GM19023 (cell line): ENCODE results near the gene CDK2AP2.
"Not testable (repeated sequence)": the region's sequence is repeated elsewhere in the genome, so short reads cannot be mapped to it uniquely, and the experiment has no call there.

Experiments
- ATAC-seq: cut with Tn5 transposase; IDR thresholded peaks from one replicate; pipeline ENCODE4 v1.9.1; 2021; ENCODE audit warnings: mild to moderate bottlenecking, moderate library complexity; ENCODE audit not compliant: unreplicated experiment

The CDK2AP2 gene

GRCh38 chr11:67491276-67492068 lies 16.5 kb downstream of the CDK2AP2 start:
- no peak for ATAC-seq

- ATAC-seq, result no peak
Measured at GRCh38 chr11:67490727-67491065, 17.3 kb downstream of the CDK2AP2 start.

GRCh38 chr11:67489885-67490726 lies 17.9 kb downstream of the CDK2AP2 start:
- ATAC-seq, result no peak

- no peak for ATAC-seq
Measured at GRCh38 chr11:67489203-67489884, 18.6 kb downstream of the CDK2AP2 start.

DNA sequence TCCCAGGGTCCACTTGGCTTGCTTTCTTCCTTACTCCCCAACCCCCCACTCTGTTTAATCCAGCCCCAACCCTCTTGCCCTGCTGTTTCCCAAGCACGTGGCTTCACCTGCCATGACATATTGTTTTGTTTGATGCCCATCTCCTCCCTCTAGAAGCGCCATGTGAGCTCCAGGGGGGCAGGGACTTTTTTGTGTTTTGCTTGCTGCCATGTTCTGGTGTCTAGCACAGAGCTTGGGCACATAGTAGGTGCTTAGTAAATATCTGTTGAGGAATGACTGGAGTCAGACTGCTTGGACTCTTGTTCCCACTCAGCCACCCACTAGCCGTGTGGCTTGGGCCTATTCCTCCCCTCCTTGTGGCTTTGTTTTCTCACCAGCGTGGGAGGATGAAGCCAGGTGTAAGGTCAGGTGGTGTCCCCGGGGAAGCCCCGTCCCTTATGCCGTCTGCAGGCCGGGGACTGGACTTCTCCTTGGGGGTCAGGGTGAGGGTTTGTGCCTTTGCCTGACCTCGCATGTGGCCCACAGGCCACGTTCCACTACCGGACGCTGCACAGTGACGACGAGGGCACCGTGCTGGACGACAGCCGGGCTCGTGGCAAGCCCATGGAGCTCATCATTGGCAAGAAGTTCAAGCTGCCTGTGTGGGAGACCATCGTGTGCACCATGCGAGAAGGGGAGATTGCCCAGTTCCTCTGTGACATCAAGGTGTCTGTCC lies 21.3 kb downstream of the CDK2AP2 start:
- ATAC-seq, result no peak

DNA sequence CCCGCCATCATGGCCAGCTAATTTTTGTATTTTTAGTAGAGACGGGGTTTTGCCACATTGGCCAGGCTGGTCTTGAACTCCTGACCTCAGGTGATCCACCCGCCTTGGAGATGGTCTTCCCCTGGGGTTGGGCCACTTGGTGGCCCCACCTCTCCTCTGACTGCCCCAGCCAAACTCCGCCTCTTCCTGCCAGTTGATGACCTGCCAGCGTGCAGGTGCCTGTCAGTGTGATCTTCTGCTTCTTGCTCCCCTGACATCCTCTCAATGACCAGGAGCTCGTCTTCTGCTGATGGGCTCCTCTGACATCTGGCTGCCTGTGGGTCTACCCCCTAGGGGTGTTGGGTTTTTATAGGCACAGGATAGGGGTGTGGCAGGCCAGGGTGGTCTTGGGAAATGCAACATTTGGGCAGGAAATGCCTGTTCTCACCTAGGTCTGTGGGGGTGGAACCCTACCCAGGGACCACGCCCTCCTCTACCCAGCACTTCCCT lies 22.0 kb downstream of the CDK2AP2 start:
- not testable (repeated sequence) for ATAC-seq

- ATAC-seq, result no peak
Measured at GRCh38 chr11:67484847-67485311, 23.1 kb downstream of the CDK2AP2 start.

DNA sequence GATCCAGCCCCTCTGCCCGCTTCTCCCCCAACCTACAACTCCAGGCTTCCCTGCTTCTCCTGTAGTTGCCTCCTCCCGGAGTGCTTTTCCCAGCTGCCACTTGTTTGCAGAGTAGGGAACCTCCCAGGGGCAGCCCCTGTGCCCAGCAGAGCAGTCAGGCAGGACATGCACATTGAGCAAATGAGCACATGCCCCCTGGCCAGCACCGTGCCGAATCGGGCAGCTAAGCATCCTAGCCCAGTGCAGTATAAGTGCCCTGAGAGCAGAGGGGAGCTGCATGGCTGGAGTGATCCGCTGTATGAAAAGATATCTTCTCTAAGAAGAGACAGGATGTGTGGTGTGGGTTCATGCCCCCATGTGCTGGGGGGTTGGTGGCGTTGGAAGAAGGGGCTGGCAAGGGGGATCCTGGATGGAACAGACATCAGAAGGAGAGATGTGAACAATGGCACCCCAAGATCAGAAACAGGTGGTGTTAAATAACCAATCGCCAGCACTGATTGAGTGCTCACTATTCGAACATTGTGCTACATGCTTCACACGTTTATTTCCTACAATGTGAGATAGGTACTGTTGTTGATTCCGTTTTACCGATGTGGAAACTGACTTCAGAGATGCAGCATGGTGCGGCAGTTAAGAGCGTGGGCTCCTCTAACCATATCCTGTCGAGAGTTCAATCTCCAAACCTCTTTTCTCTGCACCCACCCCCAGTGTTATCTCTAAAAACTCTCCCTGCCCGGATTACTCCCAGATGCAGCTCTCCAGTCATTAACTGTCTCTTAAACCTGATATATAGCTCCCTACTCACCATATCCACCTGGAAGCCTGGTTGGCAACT lies 23.9 kb downstream of the CDK2AP2 start:
- no peak for ATAC-seq

DNA sequence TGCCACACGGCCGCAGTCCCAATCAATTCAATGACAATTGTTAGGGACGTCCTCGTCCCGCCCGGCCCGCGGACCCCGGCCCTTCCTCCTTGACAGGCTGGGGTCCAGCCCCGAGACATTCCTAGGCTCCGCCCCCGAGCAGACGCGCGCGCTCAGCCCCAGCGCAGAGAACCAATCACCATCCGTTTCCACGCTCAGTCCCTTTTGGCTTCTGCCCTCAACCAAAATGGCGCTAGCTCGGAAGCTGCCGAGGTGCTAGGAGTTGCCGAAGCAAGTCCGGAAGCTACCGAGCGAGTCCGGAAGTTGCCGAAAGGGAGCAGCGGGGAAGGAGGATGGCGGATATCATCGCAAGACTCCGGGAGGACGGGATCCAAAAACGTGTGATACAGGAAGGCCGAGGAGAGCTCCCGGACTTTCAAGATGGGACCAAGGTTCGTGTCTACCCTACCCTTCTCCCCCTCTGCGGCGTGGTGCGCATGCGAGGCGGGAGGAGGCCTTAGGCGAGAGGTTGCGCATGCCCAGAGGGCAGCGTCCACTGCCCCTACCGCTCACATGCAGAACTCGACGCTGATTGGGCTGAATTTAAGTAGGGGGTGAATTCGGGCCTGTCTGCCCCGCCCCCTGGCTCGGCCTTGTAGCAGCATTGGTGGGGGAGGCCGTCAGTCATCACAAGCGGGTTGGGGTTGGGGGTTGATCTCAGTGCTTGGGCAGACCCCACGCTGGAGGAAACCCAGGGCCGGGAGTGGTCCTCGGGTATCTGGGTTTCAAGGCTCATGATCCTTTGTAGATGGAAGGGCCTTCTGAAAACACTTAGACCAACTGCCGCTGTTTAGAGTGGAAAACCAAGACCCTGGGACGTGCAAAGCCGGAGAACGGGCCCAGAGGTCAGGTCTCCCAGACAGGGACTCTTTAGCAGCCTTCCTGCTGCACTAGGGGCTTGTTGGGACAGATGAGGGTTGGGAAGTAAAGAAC lies 24.8 kb downstream of the CDK2AP2 start, which contains the start of gene AIP:
Gene AIP (plus strand): TSS at position 200 of the 972 bp plus-strand sequence. CDS start 133 bp downstream, at position 333.
- peak; percentile 70 for ATAC-seq

GRCh38 chr11:67482275-67482826 lies 25.6 kb downstream of the CDK2AP2 start:
- no peak for ATAC-seq

DNA sequence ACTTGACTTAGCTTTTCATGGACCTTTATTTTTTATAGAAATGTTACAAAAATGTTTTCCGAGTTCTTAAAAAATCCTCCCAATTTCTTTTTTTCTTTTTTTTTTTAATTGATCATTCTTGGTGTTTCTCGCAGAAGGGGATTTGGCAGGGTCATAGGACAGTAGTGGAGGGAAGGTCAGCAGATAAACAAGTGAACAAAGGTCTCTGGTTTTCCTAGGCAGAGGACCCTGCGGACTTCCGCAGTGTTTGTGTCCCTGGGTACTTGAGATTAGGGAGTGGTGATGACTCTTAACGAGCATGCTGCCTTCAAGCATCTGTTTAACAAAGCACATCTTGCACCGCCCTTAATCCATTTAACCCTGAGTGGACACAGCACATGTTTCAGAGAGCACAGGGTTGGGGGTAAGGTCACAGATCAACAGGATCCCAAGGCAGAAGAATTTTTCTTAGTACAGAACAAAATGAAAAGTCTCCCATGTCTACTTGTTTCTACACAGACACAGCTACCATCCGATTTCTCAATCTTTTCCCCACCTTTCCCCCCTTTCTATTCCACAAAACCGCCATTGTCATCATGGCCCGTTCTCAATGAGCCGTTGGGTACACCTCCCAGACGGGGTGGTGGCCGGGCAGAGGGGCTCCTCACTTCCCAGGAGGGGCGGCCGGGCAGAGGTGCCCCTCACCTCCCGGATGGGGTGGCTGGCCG lies 30.5 kb downstream of the CDK2AP2 start:
- ATAC-seq, result not testable (repeated sequence)

GRCh38 chr11:67476692-67477091 lies 31.3 kb downstream of the CDK2AP2 start:
- ATAC-seq, result not testable (repeated sequence)

DNA sequence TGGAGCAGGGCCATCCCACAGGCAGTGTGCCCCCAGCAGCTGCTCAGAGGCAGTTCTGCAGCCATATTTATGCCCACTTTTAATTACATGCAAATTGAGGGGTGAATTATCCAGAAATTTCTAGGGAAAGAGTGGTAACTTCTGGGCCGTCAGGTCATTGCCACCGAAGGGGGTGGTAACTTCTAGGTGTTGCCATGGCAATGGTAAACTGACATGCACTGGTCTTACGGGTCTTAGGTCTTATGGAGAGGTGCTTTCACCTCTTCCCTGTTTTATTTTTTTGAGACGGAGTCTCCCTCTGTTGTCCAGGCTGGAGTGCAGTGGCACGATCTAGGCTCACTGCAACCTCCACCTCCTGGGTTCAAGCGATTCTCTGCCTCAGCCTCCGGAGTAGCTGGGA lies 35.1 kb downstream of the CDK2AP2 start:
- no peak for ATAC-seq

GRCh38 chr11:67470337-67471002 lies 37.5 kb downstream of the CDK2AP2 start:
- ATAC-seq, result no peak

DNA sequence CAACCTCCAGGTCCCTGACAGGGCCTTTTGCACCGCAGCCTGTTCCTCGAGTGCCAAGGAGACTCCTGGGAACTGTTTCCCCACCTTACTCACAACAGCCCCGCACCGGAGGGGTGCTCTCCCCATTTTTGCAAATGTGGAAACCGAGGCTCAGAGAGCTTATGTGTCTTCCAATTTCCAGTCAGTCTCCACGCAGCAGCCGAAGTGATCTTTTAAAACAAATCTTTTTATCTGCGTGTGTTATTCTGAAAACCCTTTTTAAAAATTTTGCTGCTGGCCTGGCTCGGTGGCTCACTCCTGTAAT lies 38.5 kb downstream of the CDK2AP2 start:
- no peak for ATAC-seq

- ATAC-seq, result peak; percentile 72
Measured at GRCh38 chr11:67468759-67469507, 39.0 kb downstream of the CDK2AP2 start, which contains the start of gene TMEM134. Gene TMEM134 (minus strand): TSS chr11:67469251. CDS start chr11:67469192, 59 bp downstream.

DNA sequence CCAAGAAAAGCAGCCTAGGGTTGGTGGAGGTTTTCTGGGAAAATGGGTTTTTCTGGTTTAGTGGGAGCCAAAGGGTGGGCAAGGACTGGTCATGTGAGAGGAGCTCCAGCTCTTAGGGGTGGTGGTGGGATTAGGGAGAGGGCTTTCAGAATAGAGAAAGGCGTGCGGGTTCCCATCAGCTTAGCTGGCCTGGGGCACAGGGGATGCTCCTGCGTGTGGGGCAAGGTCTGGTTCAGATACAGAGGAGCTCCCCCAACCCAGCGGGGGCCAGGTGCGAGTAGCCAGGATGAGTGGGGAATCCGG lies 39.6 kb downstream of the CDK2AP2 start:
- ATAC-seq, result no peak
